Gastroesophageal sphincter (tissue), 4 donors: ENCODE results near the gene HARS1. TPM values are rescaled to one million over a fixed set of nuclear protein-coding genes. Genes with fewer than 3 reads are reported as not detected.
"Not testable (repeated sequence)": the region's sequence is repeated elsewhere in the genome, so short reads cannot be mapped to it uniquely, and the experiment has no call there.

ENCODE experiments used
- ATAC-seq: fragments of 150-250 bp; one replicate; pipeline ENCODE4 v1.9.1; 2016; ENCODE audit warnings: mild to moderate bottlenecking, moderate library complexity
- H3K27ac ChIP-seq, 4 donors: fragments of 200-600 bp; sonication (generic) in 3 of 4; 1 replicate in 3 of 4; 2 replicates in 1 of 4; pipeline ENCODE4 v1.5.1; 2016 to 2019
- H3K27me3 ChIP-seq: fragments of 200-600 bp; sonication (generic); one replicate; pipeline ENCODE4 v1.5.1; 2019
- H3K36me3 ChIP-seq, 2 donors: fragments of 200-600 bp; sonication (generic); one replicate each; pipeline ENCODE4 v1.5.1; 2019; ENCODE audit warnings: control low read depth in 1 of 2
- H3K4me1 ChIP-seq, 3 donors: fragments of 200-600 bp; sonication (generic); 1 replicate in 2 of 3; 2 replicates in 1 of 3; pipeline ENCODE4 v1.5.1; 2016 to 2019; ENCODE audit warnings: control low read depth in 2 of 3
- H3K4me3 ChIP-seq, 2 donors: fragments of 200-600 bp; sonication (generic); one replicate each; pipeline ENCODE4 v1.5.1; 2019; ENCODE audit warnings: mild to moderate bottlenecking in 1 of 2, moderate library complexity in 1 of 2
- H3K9me3 ChIP-seq, 3 donors: fragments of 200-600 bp; sonication (generic); one replicate each; pipeline ENCODE4 v1.5.1; 2017 to 2019; ENCODE audit warnings: control low read depth in 2 of 3
- CTCF ChIP-seq, 4 experiments: fragments of 200-600 bp in 2 of 4; fragments of 450-650 bp in 2 of 4; sonication (generic) in 1 of 4; IDR thresholded peaks; one replicate each; pipeline ENCODE4 v1.5.1; 2017 to 2019; ENCODE audit warnings: antibody characterized with exemption in 4 of 4, mild to moderate bottlenecking in 2 of 4, moderate library complexity in 2 of 4
- EP300 ChIP-seq: sonication (generic); formaldehyde crosslinking; IDR thresholded peaks from one replicate; pipeline ENCODE4 v1.6.1; 2017; ENCODE audit warnings: antibody characterized with exemption, mild to moderate bottlenecking
- POLR2A ChIP-seq, 2 donors: fragments of 450-650 bp; IDR thresholded peaks; one replicate each; pipeline ENCODE4 v1.6.1; 2017; ENCODE audit warnings: antibody characterized with exemption in 2 of 2, mild to moderate bottlenecking in 2 of 2, moderate library complexity in 1 of 2
- POLR2AphosphoS5 ChIP-seq: sonication (generic); formaldehyde crosslinking; IDR thresholded peaks from one replicate; pipeline ENCODE4 v1.6.1; 2017; ENCODE audit warnings: antibody characterized with exemption
- WGBS, 2 donors: methylation state at CpG; one replicate each; pipeline ENCODE4 v1.1.5; 2018; ENCODE audit warnings: low coverage in 1 of 2; 5-methylcytosine and 5-hydroxymethylcytosine counted together
- small RNA-seq, 4 donors: library from RNA; depleted of rRNA; stranded (forward); fragments of <200 nt; gene quantifications; one replicate each; pipeline ENCODE3, GENCODE V24; 2016
- total RNA-seq, 4 donors: library from RNA; depleted of rRNA; stranded (reverse); fragments of >200 nt; gene quantifications; one replicate each; pipeline ENCODE4 v1.1.0, GENCODE V29; 2016

Gene HARS1
- total RNA-seq, 4 donors from 2014 or later: 65.9 to 67.9 (median 67.1) TPM

GRCh38 chr5:140628711-140629110 is 62.5 kb downstream of the HARS1 start:
- WGBS, 2 donors: 17 to 25% methylated on average over 1 of the region's 1 CpG
- Histone ChIP-seq H3K4me3 (no peak overlapping the region), H3K36me3 (no peaks in the 10 kb centered on the region), H3K9me3 (no peaks in the 10 kb centered on the region), H3K4me1 (peaks cover 0 to 26% (median 7%) of the 10 kb centered on the region in 3 donors), H3K27ac (no peak overlapping the region), H3K27me3 (no peaks in the 10 kb centered on the region)
- no peak for ATAC-seq
- no peak for TF ChIP-seq POLR2A (IDR thresholded peaks at IDR 0.05)
- TF ChIP-seq EP300: no peak
- no peak for TF ChIP-seq POLR2AphosphoS5
- no peak for TF ChIP-seq CTCF (IDR thresholded peaks at IDR 0.05)

- WGBS, 2 donors: 87 to 98% methylated on average over 6 of the region's 6 CpGs
- H3K4me3 ChIP-seq: no peak overlapping the region
- no peaks in the 10 kb centered on the region for H3K36me3 ChIP-seq
- no peaks in the 10 kb centered on the region for H3K27me3 ChIP-seq
- ATAC-seq: no peak
- TF ChIP-seq EP300 (no peak), CTCF (IDR thresholded peaks at IDR 0.05) (no peak), POLR2A (IDR thresholded peaks at IDR 0.05) (no peak), POLR2AphosphoS5 (no peak)
- no peaks in the 10 kb centered on the region for H3K9me3 ChIP-seq
- no peak overlapping the region for H3K27ac ChIP-seq
- H3K4me1 ChIP-seq: peaks cover 0 to 19% (median 3%) of the 10 kb centered on the region in 3 donors
Observed at GRCh38 chr5:140627972-140628371, 63.2 kb downstream of the HARS1 start.

- not testable (repeated sequence) for H3K27me3 ChIP-seq, H3K4me3 ChIP-seq, ATAC-seq, H3K27ac ChIP-seq, H3K36me3 ChIP-seq, H3K9me3 ChIP-seq, H3K4me1 ChIP-seq
- 74 to 89% methylated on average over 3 to 9 of the region's 10 CpGs for WGBS, 2 donors
Observed at GRCh38 chr5:140624886-140625285, 66.3 kb downstream of the HARS1 start.

Small RNAs within 50 kb of the gene (small RNA-seq; reads per million reads assigned to genes)
- gene VTRNA1-1: 115 to 259 (median 129) reads per million in 4 donors
- gene VTRNA1-2: 0 to 2.3 (median 0.27) reads per million in 4 donors
- gene VTRNA1-3: 0.26 to 2.7 (median 0.67) reads per million in 4 donors

Other genes with a start within 250 kb of the HARS1 start
- 10 to 100 TPM in 2 of 4 donors, 1 to 10 TPM in 2; 1.8 to 21.5 (median 11.2) TPM for gene EIF4EBP3, start 143.7 kb downstream of the HARS1 start, total RNA-seq
- 10 to 100 TPM; 17.5 to 29.4 (median 23.2) TPM for gene SRA1, start 133.9 kb downstream of the HARS1 start, total RNA-seq
- gene APBB3, start 126.8 kb downstream of the HARS1 start, total RNA-seq: 10 to 100 TPM in 3 of 4 donors, 1 to 10 TPM in 1; 9.7 to 25.1 (median 17.5) TPM
- gene SLC35A4, start 126.5 kb downstream of the HARS1 start, total RNA-seq: 10 to 100 TPM; 24.5 to 52.0 (median 32.7) TPM
- gene CD14, start 58.2 kb downstream of the HARS1 start, total RNA-seq: 10 to 100 TPM; 20.4 to 84.5 (median 37.9) TPM
- gene TMCO6, start 51.9 kb downstream of the HARS1 start, total RNA-seq: 10 to 100 TPM; 10.9 to 72.1 (median 26.7) TPM
- gene NDUFA2, start 43.7 kb downstream of the HARS1 start, total RNA-seq: 10 to 100 TPM; 38.6 to 61.5 (median 46.1) TPM
- gene IK, start 43.5 kb downstream of the HARS1 start, total RNA-seq: 100 to 1,000 TPM; 130 to 168 (median 131) TPM
- gene WDR55, start 26.5 kb downstream of the HARS1 start, total RNA-seq: 10 to 100 TPM; 15.6 to 25.1 (median 16.9) TPM
- gene DND1, start 17.8 kb downstream of the HARS1 start, total RNA-seq: under 1 TPM in 3 of 4 donors, not detected in 1; 0.19 to 0.67 (median 0.62) TPM
- 10 to 100 TPM; 16.0 to 41.6 (median 25.5) TPM for gene HARS2, start 85 bp upstream of the HARS1 start, total RNA-seq
- gene ZMAT2, start 9.1 kb upstream of the HARS1 start, total RNA-seq: 10 to 100 TPM; 35.8 to 47.2 (median 45.0) TPM
- not detected for gene PCDHA1, start 94.8 kb upstream of the HARS1 start, total RNA-seq
- gene PCDHA2, start 103.5 kb upstream of the HARS1 start, total RNA-seq: under 1 TPM in 2 of 4 donors, not detected in 2; 0.19 to 0.27 TPM
- 1 to 10 TPM in 1 of 4 donors, under 1 TPM in 3; 0.32 to 1.4 (median 0.70) TPM for gene PCDHA3, start 109.7 kb upstream of the HARS1 start, total RNA-seq
- under 1 TPM in 3 of 4 donors, not detected in 1; 0.13 to 0.96 (median 0.31) TPM for gene PCDHA4, start 115.7 kb upstream of the HARS1 start, total RNA-seq
- under 1 TPM in 3 of 4 donors, not detected in 1; 0.27 to 0.31 (median 0.27) TPM for gene PCDHA5, start 130.2 kb upstream of the HARS1 start, total RNA-seq
- 1 to 10 TPM in 1 of 4 donors, under 1 TPM in 3; 0.31 to 1.4 (median 0.73) TPM for gene PCDHA6, start 136.6 kb upstream of the HARS1 start, total RNA-seq
- under 1 TPM in 3 of 4 donors, not detected in 1; 0.27 to 0.47 (median 0.35) TPM for gene PCDHA7, start 142.9 kb upstream of the HARS1 start, total RNA-seq
- gene PCDHA8, start 149.8 kb upstream of the HARS1 start, total RNA-seq: under 1 TPM in 1 of 4 donors, not detected in 3; 0.15 TPM
- gene PCDHA9, start 157.0 kb upstream of the HARS1 start, total RNA-seq: under 1 TPM in 3 of 4 donors, not detected in 1; 0.13 to 0.47 (median 0.23) TPM
- 1 to 10 TPM in 3 of 4 donors, under 1 TPM in 1; 0.94 to 2.5 (median 1.4) TPM for gene PCDHA10, start 164.5 kb upstream of the HARS1 start, total RNA-seq
- 1 to 10 TPM in 1 of 4 donors, under 1 TPM in 3; 0.13 to 1.9 (median 0.89) TPM for gene PCDHA11, start 177.6 kb upstream of the HARS1 start, total RNA-seq
- 1 to 10 TPM in 3 of 4 donors, under 1 TPM in 1; 0.54 to 4.7 (median 1.5) TPM for gene PCDHA12, start 183.9 kb upstream of the HARS1 start, total RNA-seq
- gene PCDHA13, start 190.8 kb upstream of the HARS1 start, total RNA-seq: 1 to 10 TPM in 2 of 4 donors, under 1 TPM in 2; 0.22 to 2.5 (median 0.79) TPM
- 1 to 10 TPM in 2 of 4 donors, under 1 TPM in 2; 0.47 to 6.6 (median 1.4) TPM for gene PCDHAC1, start 234.9 kb upstream of the HARS1 start, total RNA-seq